Endothelial cell of umbilical vein (primary cell): ENCODE results near the gene LRFN5. TPM values are rescaled to one million over a fixed set of nuclear protein-coding genes. Genes with fewer than 3 reads are reported as not detected.

Experiments
- BruUV-seq: library from RNA; stranded (reverse); fragments of 400-500 nt; replicated peaks from 2 replicates; lab custom pipeline; 2021; lab: Mats Ljungman, UMichigan
- CTCF ChIA-PET: fragments of 300-600, 350-600 bp; sonication (Branson Sonifier 250); formaldehyde crosslinking; loops from one replicate; lab custom pipeline; 2021; ENCODE audit warnings: antibody characterized with exemption, inconsistent platforms; lab: Charles Lee
- POLR2A ChIA-PET: fragments of 300-600, 350-600 bp; sonication (Branson Sonifier 250); formaldehyde crosslinking; loops from one replicate; lab custom pipeline; 2021; ENCODE audit warnings: antibody characterized with exemption, inconsistent platforms; lab: Charles Lee
- DNase-seq: peaks from one replicate; pipeline ENCODE4 v3.0.0-alpha.2; 2011; ENCODE audit warnings: low read depth, low spot score
- FAIRE-seq: peaks from 2 replicates; lab custom pipeline; 2011; peaks lifted over from hg19 to GRCh38; lab: Jason Lieb, UNC
- H2AFZ ChIP-seq: 2 replicates; pipeline ENCODE4 v1.6.0; 2012; ENCODE audit warnings: low read depth, low read length, control low read depth, inconsistent platforms
- H3K27ac ChIP-seq: 2 replicates; pipeline ENCODE4 v1.5.1; 2011; ENCODE audit warnings: low read depth, mild to moderate bottlenecking, control low read depth, low read length, moderate library complexity; ENCODE audit not compliant: insufficient read depth
- H3K27me3 ChIP-seq, 2 experiments: 2 replicates each; pipeline versions ENCODE4 v1.6.0 to v1.6.1; 2011; ENCODE audit warnings: low read length in 2 of 2, mixed read lengths in 1 of 2; ENCODE audit not compliant: control insufficient read depth in 2 of 2, insufficient read depth in 2 of 2
- H3K36me3 ChIP-seq, 2 experiments: 2 replicates in 1 of 2; 3 replicates in 1 of 2; pipeline ENCODE4 v1.5.1; 2011; ENCODE audit warnings: low read length in 2 of 2, mild to moderate bottlenecking in 1 of 2, moderate library complexity in 1 of 2; ENCODE audit not compliant: control insufficient read depth in 2 of 2, insufficient read depth in 2 of 2; ENCODE audit errors: extremely low read depth in 1 of 2
- H3K4me1 ChIP-seq: 3 replicates; pipeline ENCODE4 v1.5.1; 2011; ENCODE audit warnings: mild to moderate bottlenecking, low read length; ENCODE audit not compliant: control insufficient read depth, insufficient read depth; ENCODE audit errors: extremely low read depth
- H3K4me2 ChIP-seq: 2 replicates; pipeline ENCODE4 v1.6.1; 2011; ENCODE audit warnings: low read length, control low read depth, mixed read lengths; ENCODE audit not compliant: insufficient read depth
- H3K4me3 ChIP-seq, 3 experiments: fragments of 200-600 bp in 1 of 3; sonication (generic), shearing (Covaris generic) in 1 of 3; replicated peaks in 1 of 3; 2 replicates each; pipeline ENCODE4 v1.5.1; 2011 to 2016; ENCODE audit warnings: control low read depth in 3 of 3, low read length in 3 of 3, mild to moderate bottlenecking in 2 of 3, inconsistent platforms in 1 of 3, low read depth in 1 of 3, moderate library complexity in 1 of 3; ENCODE audit not compliant: insufficient read depth in 1 of 3
- H3K79me2 ChIP-seq: 2 replicates; pipeline ENCODE4 v1.6.0; 2012; ENCODE audit warnings: low read length, inconsistent platforms; ENCODE audit not compliant: control insufficient read depth, insufficient read depth
- H3K9ac ChIP-seq: replicated peaks from 2 replicates; pipeline ENCODE3; 2011; ENCODE audit warnings: low read length, control low read depth; ENCODE audit not compliant: insufficient read depth; ENCODE audit errors: extremely low read depth
- H3K9me1 ChIP-seq: replicated peaks from 3 replicates; pipeline ENCODE4 v1.6.0; 2011; ENCODE audit warnings: mild to moderate bottlenecking, low read length; ENCODE audit not compliant: control insufficient read depth, insufficient read depth; ENCODE audit errors: extremely low read depth
- H3K9me3 ChIP-seq: replicated peaks from 2 replicates; pipeline ENCODE4 v1.5.1; 2012; ENCODE audit warnings: low read length, inconsistent platforms; ENCODE audit not compliant: control insufficient read depth, insufficient read depth
- H4K20me1 ChIP-seq: replicated peaks from 2 replicates; pipeline ENCODE3; 2011; ENCODE audit warnings: mild to moderate bottlenecking, low read length; ENCODE audit not compliant: control insufficient read depth, insufficient read depth; ENCODE audit errors: extremely low read depth
- EZH2 ChIP-seq: IDR thresholded peaks from 2 replicates; pipeline ENCODE4 v1.6.1; 2012; ENCODE audit warnings: borderline replicate concordance, low read depth, mild to moderate bottlenecking, moderate library complexity, low read length, inconsistent platforms; ENCODE audit not compliant: severe bottlenecking
- FOS ChIP-seq: IDR thresholded peaks from 2 replicates; pipeline ENCODE4 v1.6.1; 2011; ENCODE audit warnings: mild to moderate bottlenecking, low read length, moderate library complexity, borderline replicate concordance; ENCODE audit not compliant: insufficient read depth
- GATA2 ChIP-seq: IDR thresholded peaks from 2 replicates; pipeline ENCODE4 v1.7.0; 2011; ENCODE audit warnings: low read depth, mild to moderate bottlenecking, moderate library complexity, mixed read lengths, low read length; ENCODE audit not compliant: insufficient read length, insufficient read depth
- JUN ChIP-seq: IDR thresholded peaks from 2 replicates; pipeline ENCODE4 v1.6.1; 2011; ENCODE audit warnings: borderline replicate concordance, low read depth; ENCODE audit not compliant: insufficient read length, insufficient read depth
- MAX ChIP-seq: IDR thresholded peaks from 2 replicates; pipeline ENCODE4 v1.6.1; 2011; ENCODE audit not compliant: insufficient read depth, insufficient read length
- MYC ChIP-seq: IDR thresholded peaks from one replicate; pipeline ENCODE4 v1.6.1; 2011; ENCODE audit warnings: mild to moderate bottlenecking, low read depth, low read length
- POLR2A ChIP-seq: IDR thresholded peaks from 2 replicates; pipeline ENCODE4 v1.6.1; 2012; ENCODE audit warnings: low read depth, mild to moderate bottlenecking, control low read depth, low read length
- POLR2AphosphoS5 ChIP-seq: IDR thresholded peaks from 2 replicates; pipeline ENCODE4 v1.6.1; 2012; ENCODE audit warnings: low read depth, mild to moderate bottlenecking, control low read depth, low read length, moderate library complexity; ENCODE audit not compliant: insufficient read depth
- dilution Hi-C: fragments of 300-500 bp; cut with MboI; formaldehyde crosslinking; loops from one replicate; pipeline ENCODE4 v1.15.0; 2019; ENCODE audit warnings: low sequenced_read_pairs; ENCODE audit not compliant: extremely low pct_ligation_motif_present
- intact Hi-C: fragments of 100-400 bp; cut with micrococcal nuclease; formaldehyde crosslinking; loops from one replicate; pipeline ENCODE4 v1.10.0; 2022
- polyA plus RNA-seq, 4 experiments: library from polyadenylated mRNA; depleted of rRNA in 3 of 4; stranded (reverse) in 3 of 4; unstranded in 1 of 4; fragments of >200 nt; gene quantifications; 2 replicates each; pipeline versions ENCODE4 v1.2.1 to v1.2.3, GENCODE V29; 2011 to 2012; ENCODE audit warnings: missing spikeins in 1 of 4
- total RNA-seq: library from RNA; stranded (reverse); gene quantifications from 2 replicates; pipeline ENCODE4 v1.2.3, GENCODE V29; 2021

Gene LRFN5
- total and polyA plus RNA-seq, 2 donors (not counting 3 experiments of a cell fraction or from before 2014, with no cell fraction given) = not detected

GRCh38 chr14:41607966-41608663 lies 1.4 kb downstream of the LRFN5 start:
- ChIA-PET CTCF (interaction anchor here (1.2 kb wide), 1 partner anchor 16 kb away, joined by 3 read pairs; no protein-coding TSS in a partner anchor), POLR2A (no interaction called here)
- H3K36me3 ChIP-seq = no peaks in the 10 kb centered on the region
- no peaks in the 10 kb centered on the region for H3K9me1 ChIP-seq
- no peak overlapping the region for H3K9ac ChIP-seq
- FAIRE-seq (no peak), DNase-seq (no peak)
- no TSS peak for BruUV-seq
- H3K27ac ChIP-seq = no peak overlapping the region
- H3K4me1 ChIP-seq = peaks cover 4% of the 10 kb centered on the region
- intact Hi-C loops = no loop called here
- no peak overlapping the region for H3K4me2 ChIP-seq
- no peak overlapping the region for H2AFZ ChIP-seq
- no peaks in the 10 kb centered on the region for H3K79me2 ChIP-seq
- H3K27me3 ChIP-seq = peaks cover 45 to 69% of the 10 kb centered on the region in 2 experiments
- no peaks in the 10 kb centered on the region for H3K9me3 ChIP-seq
- dilution Hi-C loops = no loop called here
- H4K20me1 ChIP-seq = no peaks in the 10 kb centered on the region
- H3K4me3 ChIP-seq = no peak overlapping the region
- no peak for TF ChIP-seq POLR2A
- TF ChIP-seq MYC = no peak
- TF ChIP-seq POLR2AphosphoS5 = no peak
- no peak for TF ChIP-seq GATA2
- TF ChIP-seq MAX = no peak
- TF ChIP-seq FOS = no peak
- no peak for TF ChIP-seq JUN
- TF ChIP-seq EZH2 = peak; percentile 55
